ENCODE results near the gene ZNRF3. TPM values are rescaled to one million over a fixed set of nuclear protein-coding genes. Genes with fewer than 3 reads are reported as not detected.

ZNRF3 gene
- total RNA-seq, 4 donors from 2014 or later, result 17.2 to 22.8 (median 19.5) TPM

DNA sequence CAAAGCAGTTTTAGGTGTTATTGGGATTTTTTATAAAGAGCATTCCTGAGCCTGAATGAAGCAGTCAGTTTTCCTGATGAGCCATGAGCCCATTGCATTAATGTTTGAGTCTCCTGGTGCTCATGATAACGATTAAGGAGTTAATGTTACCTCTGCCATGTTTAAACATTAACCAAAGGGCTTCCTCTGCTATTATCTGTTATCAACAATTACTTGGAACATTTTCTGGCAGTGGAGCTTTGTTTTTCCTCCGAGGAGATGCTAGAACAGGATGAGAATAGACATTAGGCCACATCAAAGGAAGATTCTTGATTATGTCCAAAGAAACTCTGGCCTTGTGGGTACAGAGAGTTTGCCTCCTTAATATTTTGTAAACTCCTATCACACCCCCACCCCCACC lies 49.9 kb downstream of the ZNRF3 start:
- DNase-seq (ENCODE audit: low spot score in 2 of 2), result no peak
- intact Hi-C loops (cut with DNase I; ENCODE audit: low total_unique reads), result no loop called here
- H3K4me3 ChIP-seq (ENCODE audit: low read depth, poor library complexity, severe bottlenecking), result no peak overlapping the region
- TF ChIP-seq, protein P1, sequence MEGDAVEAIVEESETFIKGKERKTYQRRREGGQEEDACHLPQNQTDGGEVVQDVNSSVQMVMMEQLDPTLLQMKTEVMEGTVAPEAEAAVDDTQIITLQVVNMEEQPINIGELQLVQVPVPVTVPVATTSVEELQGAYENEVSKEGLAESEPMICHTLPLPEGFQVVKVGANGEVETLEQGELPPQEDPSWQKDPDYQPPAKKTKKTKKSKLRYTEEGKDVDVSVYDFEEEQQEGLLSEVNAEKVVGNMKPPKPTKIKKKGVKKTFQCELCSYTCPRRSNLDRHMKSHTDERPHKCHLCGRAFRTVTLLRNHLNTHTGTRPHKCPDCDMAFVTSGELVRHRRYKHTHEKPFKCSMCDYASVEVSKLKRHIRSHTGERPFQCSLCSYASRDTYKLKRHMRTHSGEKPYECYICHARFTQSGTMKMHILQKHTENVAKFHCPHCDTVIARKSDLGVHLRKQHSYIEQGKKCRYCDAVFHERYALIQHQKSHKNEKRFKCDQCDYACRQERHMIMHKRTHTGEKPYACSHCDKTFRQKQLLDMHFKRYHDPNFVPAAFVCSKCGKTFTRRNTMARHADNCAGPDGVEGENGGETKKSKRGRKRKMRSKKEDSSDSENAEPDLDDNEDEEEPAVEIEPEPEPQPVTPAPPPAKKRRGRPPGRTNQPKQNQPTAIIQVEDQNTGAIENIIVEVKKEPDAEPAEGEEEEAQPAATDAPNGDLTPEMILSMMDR (IDR thresholded peaks at IDR 0.05), result no peak
- TF ChIP-seq POLR2A (IDR thresholded peaks at IDR 0.05), result no peak
- WGBS, 2 donors, result 63 to 66% methylated on average over 2 of the region's 2 CpGs

DNA sequence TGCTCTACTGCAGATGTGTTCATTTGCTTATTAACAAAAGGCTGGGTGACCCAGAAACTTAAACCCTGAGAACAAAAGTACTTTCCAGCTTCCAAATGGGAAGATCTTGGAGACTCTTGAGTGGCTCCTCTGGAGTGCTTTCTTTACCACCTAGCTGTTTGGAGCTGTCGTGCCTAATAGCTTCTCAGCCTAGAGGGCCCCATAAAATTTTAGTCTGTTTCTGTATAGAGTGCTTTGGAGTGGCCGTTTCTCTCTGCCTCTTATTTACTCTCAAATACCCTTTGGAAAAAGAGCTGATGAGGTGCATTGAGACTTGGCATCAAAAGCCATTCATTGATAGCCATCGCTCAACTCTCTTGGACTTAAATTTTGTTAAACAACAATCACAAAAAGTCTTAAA lies 50.7 kb downstream of the ZNRF3 start:
- WGBS, 2 donors, result 90 to 92% methylated on average over 3 of the region's 3 CpGs
- peak in 1 of 2 donors; percentile 3 for DNase-seq (ENCODE audit: low spot score in 2 of 2)
- H3K4me3 ChIP-seq (ENCODE audit: low read depth, poor library complexity, severe bottlenecking), result no peak overlapping the region
- TF ChIP-seq POLR2A (IDR thresholded peaks at IDR 0.05), result no peak
- TF ChIP-seq, protein P1 (IDR thresholded peaks at IDR 0.05), result no peak
- intact Hi-C loops (cut with DNase I; ENCODE audit: low total_unique reads), result no loop called here

DNA sequence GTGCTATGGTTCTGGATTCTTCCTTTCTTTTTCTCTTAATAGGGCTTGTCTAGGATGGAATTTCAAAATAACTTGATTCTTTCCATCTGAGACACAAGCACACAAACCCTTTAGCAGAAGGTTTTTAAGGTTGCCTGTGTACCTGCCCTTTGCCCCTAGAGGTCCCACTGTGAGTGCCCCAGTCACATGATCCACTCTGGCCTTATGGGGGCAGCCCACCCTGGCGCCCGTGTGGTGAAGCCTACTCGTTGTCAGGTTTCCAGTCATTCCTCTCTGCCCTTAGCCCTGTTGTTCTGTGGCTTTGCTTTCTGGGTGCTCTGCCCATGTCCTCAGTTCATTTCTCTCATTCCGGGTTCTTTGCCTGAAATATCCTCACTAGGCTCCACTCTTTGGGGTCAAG lies 51.8 kb downstream of the ZNRF3 start:
- peak in 1 of 2 donors; percentile 56 for DNase-seq (ENCODE audit: low spot score in 2 of 2)
- TF ChIP-seq POLR2A (IDR thresholded peaks at IDR 0.05), result no peak
- TF ChIP-seq, protein P1 (IDR thresholded peaks at IDR 0.05), result no peak
- H3K4me3 ChIP-seq (ENCODE audit: low read depth, poor library complexity, severe bottlenecking), result no peak overlapping the region
- 86 to 91% methylated on average over 4 of the region's 4 CpGs for WGBS, 2 donors
- intact Hi-C loops (cut with DNase I; ENCODE audit: low total_unique reads), result no loop called here

DNA sequence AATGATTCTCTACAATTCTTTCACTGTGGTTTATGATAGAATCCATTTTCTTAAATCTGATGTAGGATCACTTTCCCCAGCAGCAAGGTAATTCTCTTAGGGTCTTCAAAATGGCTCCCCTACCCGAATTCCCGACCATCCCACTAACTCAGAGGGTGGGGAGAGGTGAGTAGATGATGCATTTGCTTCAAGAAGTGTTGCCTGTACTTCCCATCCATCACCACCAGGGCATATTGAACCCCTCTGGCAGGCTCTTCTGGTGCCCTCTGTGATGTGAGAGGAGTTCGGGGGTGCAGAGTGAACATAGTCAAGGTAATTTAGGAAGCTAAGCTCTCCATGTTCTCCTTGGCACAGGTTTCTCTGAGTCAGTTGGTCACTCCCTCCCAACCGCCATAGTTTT lies 52.3 kb downstream of the ZNRF3 start:
- no peak overlapping the region for H3K4me3 ChIP-seq (ENCODE audit: low read depth, poor library complexity, severe bottlenecking)
- intact Hi-C loops (cut with DNase I; ENCODE audit: low total_unique reads), result no loop called here
- TF ChIP-seq, protein P1 (IDR thresholded peaks at IDR 0.05), result no peak
- TF ChIP-seq POLR2A (IDR thresholded peaks at IDR 0.05), result no peak
- DNase-seq (ENCODE audit: low spot score in 2 of 2), result peak in 1 of 2 donors; percentile 48
- WGBS, 2 donors, result 88 to 89% methylated on average over 4 of the region's 4 CpGs

DNA sequence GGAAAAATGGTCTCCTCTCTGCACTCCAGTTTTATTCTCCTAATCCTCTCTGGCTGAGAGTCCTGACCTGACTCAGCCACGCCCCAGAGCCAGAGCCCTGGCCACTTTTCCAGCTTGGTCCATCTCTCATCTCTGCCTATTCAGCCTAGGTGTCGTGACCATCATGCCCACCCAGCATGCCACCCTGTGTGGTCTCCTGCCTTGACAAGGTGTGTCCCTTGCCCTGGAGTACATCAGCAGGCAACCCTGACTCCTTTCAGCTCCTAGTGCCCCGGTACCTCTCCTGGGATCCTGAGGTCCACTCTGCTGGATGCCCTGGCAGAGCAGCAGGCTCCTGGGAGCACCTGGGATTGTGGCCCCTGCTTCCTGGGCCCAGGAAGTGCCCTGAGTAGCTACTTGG lies 52.8 kb downstream of the ZNRF3 start:
- no peak overlapping the region for H3K4me3 ChIP-seq (ENCODE audit: low read depth, poor library complexity, severe bottlenecking)
- 96 to 98% methylated on average over 3 of the region's 3 CpGs for WGBS, 2 donors
- peak in 1 of 2 donors; percentile 57 for DNase-seq (ENCODE audit: low spot score in 2 of 2)
- intact Hi-C loops (cut with DNase I; ENCODE audit: low total_unique reads), result no loop called here
- TF ChIP-seq, protein P1 (IDR thresholded peaks at IDR 0.05), result no peak
- TF ChIP-seq POLR2A (IDR thresholded peaks at IDR 0.05), result no peak
